ENCODE results near the gene SLC17A5. TPM values are rescaled to one million over a fixed set of nuclear protein-coding genes. Genes with fewer than 3 reads are reported as not detected.

Gene SLC17A5
- total and polyA plus RNA-seq, 9 of the 15 experiments (the other 6 are each of a cell fraction or from before 2014, with no cell fraction given) = 1.3 to 7.2 (median 3.4) TPM

- in situ Hi-C loops (cut with MboI) = no loop called here
- ChIA-PET CTCF (ENCODE audit: low intra/inter-chr PET ratio) (interaction anchor here (0.7 to 1.2 kb wide), 2 partner anchors 31 to 64 kb away, joined by 4 to 6 read pairs; no protein-coding TSS in a partner anchor), POLR2A (interaction anchor here (0.5 to 2.8 kb wide), 10 partner anchors 10 to 118 kb away, joined by 3 to 38 read pairs (median 6); partner anchors contain the start of genes EEF1A1 and MTO1)
- ATAC-seq (peak; percentile 63), FAIRE-seq (no peak), DNase-seq (ENCODE audit: extremely low read depth in 1 of 4, low spot score in 3 of 4) (peak; percentile 31 to 57 (median 48))
- 0 out of 2 replicates have a peak, but pooled peaks cover 2% of the 10 kb centered on the region for H3K9me3 ChIP-seq (replicated peaks; ENCODE audit: control insufficient read depth, insufficient read depth, low read depth, low read length)
- H4K20me1 ChIP-seq (replicated peaks; ENCODE audit: control insufficient read depth, insufficient read depth, low read length) = no peaks in the 10 kb centered on the region
- peak overlapping the region; percentile 80 to 86; a peak in 3 of 4 replicates for H3K9ac ChIP-seq (ENCODE audit: insufficient read depth in 1 of 2, low read depth in 2 of 2, low read length in 2 of 2)
- H3K79me2 ChIP-seq (ENCODE audit: control insufficient read depth, insufficient read depth, low read length) = no peaks in the 10 kb centered on the region
- intact Hi-C loops (cut with micrococcal nuclease) = loop anchor here (1.0 kb wide), 2 partner anchors 16 to 59 kb away; partner anchors contain the start of gene EEF1A1
- no peaks in the 10 kb centered on the region for H3K27me3 ChIP-seq (ENCODE audit: control insufficient read depth in 2 of 2, insufficient read depth in 2 of 2, low read length in 2 of 2)
- peak overlapping the region; percentile 73 for H3K4me2 ChIP-seq (ENCODE audit: insufficient read depth, low read length)
- H3K9me1 ChIP-seq (ENCODE audit: control insufficient read depth, insufficient read depth, low read length) = peaks cover 3% of the 10 kb centered on the region
- no peaks in the 10 kb centered on the region for H3K36me3 ChIP-seq (ENCODE audit: control insufficient read depth, insufficient read depth, low read length)
- 0 out of 2 replicates have a peak overlapping the region, but pooled peaks have one; percentile 23 for H3K4me3 ChIP-seq
- peak overlapping the region; percentile 97 for H2AFZ ChIP-seq (ENCODE audit: low read depth, low read length)
- H3K4me1 ChIP-seq (replicated peaks in 1 of 2; ENCODE audit: control insufficient read depth in 2 of 2, insufficient read depth in 2 of 2, low read length in 2 of 2) = peaks cover 13 to 23% of the 10 kb centered on the region in 2 experiments
- no TSS peak for BruUV-seq (replicated peaks)
- peak overlapping the region; percentile 93 for H3K27ac ChIP-seq (ENCODE audit: extremely low read depth, low read depth, low read length)
- 34% methylated on average over 3 of the region's 4 CpGs for WGBS (ENCODE audit: insufficient coverage, low coverage, missing lambda C conversion rate)
- TF ChIP-seq BMI1 (IDR thresholded peaks at IDR 0.05; ENCODE audit: low read length) (no peak), SMAD1 (IDR thresholded peaks at IDR 0.05; ENCODE audit: low read depth, low read length, partially characterized antibody) (no peak), KDM1A (IDR thresholded peaks at IDR 0.05) (0 out of 4 replicates have a peak, but pooled peaks of 1 of the 2 experiments have one; percentile 2), UBTF (IDR thresholded peaks at IDR 0.05; ENCODE audit: borderline replicate concordance in 1 of 2, low read depth in 2 of 2, low read length in 2 of 2) (no peak), HNRNPLL (IDR thresholded peaks at IDR 0.05; ENCODE audit: low read depth, low read length, poor library complexity, severe bottlenecking) (no peak), RAD51 (IDR thresholded peaks at IDR 0.05; ENCODE audit: borderline replicate concordance, low read depth) (no peak), THRAP3 (IDR thresholded peaks at IDR 0.05; ENCODE audit: borderline replicate concordance) (no peak), XRCC5 (IDR thresholded peaks at IDR 0.05; ENCODE audit: low read depth, low read length) (peak; percentile 8; the same call in 1 of the 2 replicates), ZNF133 (CRISPR knock-in tag; IDR thresholded peaks at IDR 0.05) (no peak), KAT7 (CRISPR knock-in tag; IDR thresholded peaks at IDR 0.05; ENCODE audit: borderline replicate concordance) (no peak), MYC (IDR thresholded peaks at IDR 0.05; ENCODE audit: low read depth, low read length) (peak; percentile 64; the same call in 1 of the 2 replicates), MYC (CRISPR knock-in tag; IDR thresholded peaks at IDR 0.05; ENCODE audit: borderline replicate concordance, low read depth) (no peak), STAT5A (IDR thresholded peaks at IDR 0.05; ENCODE audit: borderline replicate concordance, low read length) (no peak), IRF2 (CRISPR knock-in tag; IDR thresholded peaks at IDR 0.05) (no peak), PTBP1 (IDR thresholded peaks at IDR 0.05; ENCODE audit: low read depth, low read length) (no peak)
- TF ChIP-seq, protein P1, sequence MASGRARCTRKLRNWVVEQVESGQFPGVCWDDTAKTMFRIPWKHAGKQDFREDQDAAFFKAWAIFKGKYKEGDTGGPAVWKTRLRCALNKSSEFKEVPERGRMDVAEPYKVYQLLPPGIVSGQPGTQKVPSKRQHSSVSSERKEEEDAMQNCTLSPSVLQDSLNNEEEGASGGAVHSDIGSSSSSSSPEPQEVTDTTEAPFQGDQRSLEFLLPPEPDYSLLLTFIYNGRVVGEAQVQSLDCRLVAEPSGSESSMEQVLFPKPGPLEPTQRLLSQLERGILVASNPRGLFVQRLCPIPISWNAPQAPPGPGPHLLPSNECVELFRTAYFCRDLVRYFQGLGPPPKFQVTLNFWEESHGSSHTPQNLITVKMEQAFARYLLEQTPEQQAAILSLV (tag; IDR thresholded peaks at IDR 0.05) = no peak
- TF ChIP-seq, protein P2, sequence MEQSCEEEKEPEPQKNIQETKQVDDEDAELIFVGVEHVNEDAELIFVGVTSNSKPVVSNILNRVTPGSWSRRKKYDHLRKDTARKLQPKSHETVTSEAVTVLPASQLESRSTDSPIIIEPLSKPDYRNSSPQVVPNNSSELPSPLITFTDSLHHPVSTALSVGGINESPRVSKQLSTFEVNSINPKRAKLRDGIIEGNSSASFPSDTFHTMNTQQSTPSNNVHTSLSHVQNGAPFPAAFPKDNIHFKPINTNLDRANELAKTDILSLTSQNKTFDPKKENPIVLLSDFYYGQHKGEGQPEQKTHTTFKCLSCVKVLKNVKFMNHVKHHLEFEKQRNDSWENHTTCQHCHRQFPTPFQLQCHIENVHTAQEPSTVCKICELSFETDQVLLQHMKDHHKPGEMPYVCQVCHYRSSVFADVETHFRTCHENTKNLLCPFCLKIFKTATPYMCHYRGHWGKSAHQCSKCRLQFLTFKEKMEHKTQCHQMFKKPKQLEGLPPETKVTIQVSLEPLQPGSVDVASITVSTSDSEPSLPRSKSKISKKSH (CRISPR knock-in tag; IDR thresholded peaks at IDR 0.05) = no peak
- TF ChIP-seq, protein P3, sequence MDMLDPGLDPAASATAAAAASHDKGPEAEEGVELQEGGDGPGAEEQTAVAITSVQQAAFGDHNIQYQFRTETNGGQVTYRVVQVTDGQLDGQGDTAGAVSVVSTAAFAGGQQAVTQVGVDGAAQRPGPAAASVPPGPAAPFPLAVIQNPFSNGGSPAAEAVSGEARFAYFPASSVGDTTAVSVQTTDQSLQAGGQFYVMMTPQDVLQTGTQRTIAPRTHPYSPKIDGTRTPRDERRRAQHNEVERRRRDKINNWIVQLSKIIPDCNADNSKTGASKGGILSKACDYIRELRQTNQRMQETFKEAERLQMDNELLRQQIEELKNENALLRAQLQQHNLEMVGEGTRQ (CRISPR knock-in tag; IDR thresholded peaks at IDR 0.05) = no peak
Observed at GRCh38 chr6:73579851-73580246, 73.9 kb downstream of the SLC17A5 start.

All from K562 (cell line).